H9 (cell line): Measurements from ENCODE around the gene CSTA. TPM values are rescaled to one million over a fixed set of nuclear protein-coding genes. Genes with fewer than 3 reads are reported as not detected.

Source experiments
- DNase-seq: peaks from one replicate; pipeline ENCODE4 v3.0.0-alpha.2; 2017
- H2AFZ ChIP-seq: one replicate; pipeline ENCODE4 v1.6.1; 2013; ENCODE audit warnings: mild to moderate bottlenecking, low read length, control low read depth, moderate library complexity
- H2AK5ac ChIP-seq: 2 replicates; pipeline ENCODE4 v1.6.1; 2013; ENCODE audit warnings: low read length, control low read depth, mixed read lengths; ENCODE audit not compliant: insufficient read length
- H2BK120ac ChIP-seq: one replicate; pipeline ENCODE4 v1.6.1; 2013; ENCODE audit warnings: low read depth, mild to moderate bottlenecking, low read length, control low read depth, inconsistent platforms; ENCODE audit not compliant: poor library complexity, severe bottlenecking
- H2BK12ac ChIP-seq: 2 replicates; pipeline ENCODE4 v1.6.1; 2013; ENCODE audit warnings: low read length, control low read depth, mixed read lengths, low read depth; ENCODE audit not compliant: insufficient read length
- H2BK15ac ChIP-seq: 2 replicates; pipeline ENCODE4 v1.6.1; 2013; ENCODE audit warnings: low read depth, low read length, control low read depth
- H2BK20ac ChIP-seq: one replicate; pipeline ENCODE4 v1.6.1; 2013; ENCODE audit warnings: low read depth, mild to moderate bottlenecking, low read length, control low read depth, inconsistent platforms; ENCODE audit not compliant: poor library complexity, severe bottlenecking
- H2BK5ac ChIP-seq: 2 replicates; pipeline ENCODE4 v1.6.1; 2013; ENCODE audit warnings: low read length, control low read depth, mixed read lengths; ENCODE audit not compliant: insufficient read length
- H3K14ac ChIP-seq: 2 replicates; pipeline ENCODE4 v1.6.1; 2013; ENCODE audit warnings: low read length, control low read depth; ENCODE audit not compliant: insufficient read depth
- H3K18ac ChIP-seq: 2 replicates; pipeline ENCODE4 v1.6.1; 2013; ENCODE audit warnings: low read depth, mild to moderate bottlenecking, mixed read lengths, low read length, control low read depth; ENCODE audit not compliant: insufficient read length
- H3K23ac ChIP-seq: 2 replicates; pipeline ENCODE4 v1.6.1; 2013; ENCODE audit warnings: low read length, control low read depth, mixed read lengths, low read depth; ENCODE audit not compliant: insufficient read length
- H3K23me2 ChIP-seq: 2 replicates; pipeline ENCODE4 v1.6.1; 2013; ENCODE audit warnings: low read depth, mild to moderate bottlenecking, mixed read lengths, low read length, control low read depth; ENCODE audit not compliant: insufficient read length, poor library complexity, severe bottlenecking
- H3K27ac ChIP-seq: 2 replicates; pipeline ENCODE4 v1.5.1; 2013; ENCODE audit warnings: low read length, control low read depth, mixed read lengths, low read depth; ENCODE audit not compliant: insufficient read length
- H3K27me3 ChIP-seq: 2 replicates; pipeline ENCODE4 v1.6.1; 2013; ENCODE audit warnings: low read length, control low read depth, inconsistent platforms; ENCODE audit not compliant: insufficient read depth
- H3K4ac ChIP-seq: 2 replicates; pipeline ENCODE4 v1.6.1; 2013; ENCODE audit warnings: low read depth, mild to moderate bottlenecking, control low read depth, inconsistent platforms, low read length, moderate library complexity
- H3K4me1 ChIP-seq: 2 replicates; pipeline ENCODE4 v1.6.1; 2013; ENCODE audit warnings: low read length, control low read depth, inconsistent platforms; ENCODE audit not compliant: insufficient read depth
- H3K4me2 ChIP-seq: 2 replicates; pipeline ENCODE4 v1.6.1; 2013; ENCODE audit warnings: low read length, control low read depth, mixed read lengths; ENCODE audit not compliant: insufficient read length, insufficient read depth
- H3K56ac ChIP-seq: 2 replicates; pipeline ENCODE4 v1.6.1; 2013; ENCODE audit warnings: low read depth, mild to moderate bottlenecking, mixed read lengths, low read length, control low read depth; ENCODE audit not compliant: insufficient read length
- H3K79me1 ChIP-seq: 2 replicates; pipeline ENCODE4 v1.6.1; 2013; ENCODE audit warnings: low read depth, mild to moderate bottlenecking, moderate library complexity, low read length, control low read depth, inconsistent platforms; ENCODE audit not compliant: insufficient read depth, poor library complexity, severe bottlenecking
- H3K79me2 ChIP-seq: 2 replicates; pipeline ENCODE4 v1.6.1; 2013; ENCODE audit warnings: low read length, control low read depth, inconsistent platforms; ENCODE audit not compliant: insufficient read depth
- H3K9ac ChIP-seq: 2 replicates; pipeline ENCODE4 v1.6.1; 2013; ENCODE audit warnings: low read length, control low read depth, mixed read lengths; ENCODE audit not compliant: insufficient read length; ENCODE audit errors: extremely low read depth
- H3K9me3 ChIP-seq: one replicate; pipeline ENCODE4 v1.6.1; 2013; ENCODE audit warnings: low read depth, low read length, inconsistent platforms; ENCODE audit not compliant: control insufficient read depth
- H3T11ph ChIP-seq: one replicate; pipeline ENCODE4 v1.6.1; 2013; ENCODE audit warnings: mild to moderate bottlenecking, low read length, control low read depth, inconsistent platforms
- H4K20me1 ChIP-seq: one replicate; pipeline ENCODE4 v1.6.1; 2013; ENCODE audit not compliant: control insufficient read depth, insufficient read length, insufficient read depth
- H4K5ac ChIP-seq: 2 replicates; pipeline ENCODE4 v1.6.1; 2013; ENCODE audit warnings: low read depth, mild to moderate bottlenecking, mixed read lengths, low read length, control low read depth; ENCODE audit not compliant: insufficient read length
- H4K8ac ChIP-seq: replicated peaks from 2 replicates; pipeline ENCODE4 v1.6.1; 2013; ENCODE audit warnings: low read length, control low read depth, mixed read lengths, low read depth; ENCODE audit not compliant: insufficient read length
- H4K91ac ChIP-seq: 2 replicates; pipeline ENCODE4 v1.6.1; 2013; ENCODE audit warnings: low read depth, mild to moderate bottlenecking, moderate library complexity, mixed read lengths, low read length, control low read depth; ENCODE audit not compliant: insufficient read length
- H3K27ac Mint-ChIP-seq, 3 experiments: 2 replicates in 2 of 3; 3 replicates in 1 of 3; pipeline ENCODE4 v1.8.0; 2020 to 2021; ENCODE audit warnings: mixed read lengths in 3 of 3, mild to moderate bottlenecking in 1 of 3, moderate library complexity in 1 of 3
- H3K27me3 Mint-ChIP-seq: 2 replicates; pipeline ENCODE4 v1.8.0; 2021; ENCODE audit warnings: low read depth, mild to moderate bottlenecking, moderate library complexity, mixed read lengths
- H3K36me3 Mint-ChIP-seq, 3 experiments: 2 replicates in 2 of 3; 3 replicates in 1 of 3; pipeline ENCODE4 v1.8.0; 2020 to 2021; ENCODE audit warnings: low read depth in 3 of 3, mixed read lengths in 3 of 3; ENCODE audit not compliant: insufficient read depth in 1 of 3
- H3K4me1 Mint-ChIP-seq, 2 experiments: 2 replicates each; pipeline ENCODE4 v1.8.0; 2020; ENCODE audit warnings: mixed read lengths in 2 of 2
- H3K4me3 Mint-ChIP-seq, 2 experiments: 2 replicates in 1 of 2; 3 replicates in 1 of 2; pipeline ENCODE4 v1.8.0; 2020 to 2021; ENCODE audit warnings: mild to moderate bottlenecking in 2 of 2, mixed read lengths in 2 of 2, moderate library complexity in 1 of 2
- H3K9me3 Mint-ChIP-seq, 2 experiments: 2 replicates in 1 of 2; 3 replicates in 1 of 2; pipeline ENCODE4 v1.8.0; 2020; ENCODE audit warnings: mild to moderate bottlenecking in 2 of 2, mixed read lengths in 2 of 2, moderate library complexity in 1 of 2
- total RNA-seq: library from RNA; stranded (reverse); gene quantifications from 2 replicates; pipeline ENCODE4 v1.2.1, GENCODE V29; 2021
- TF ChIP-seq, protein P1 (sequence below): fragments of 200-600 bp; sonication (generic); conservative IDR thresholded peaks from 3 replicates; pipeline ENCODE4 v1.8.0; 2021; ENCODE audit warnings: antibody characterized with exemption, mild to moderate bottlenecking

CSTA gene
- total RNA-seq, 1 experiment from 2014 or later, result not detected

DNA sequence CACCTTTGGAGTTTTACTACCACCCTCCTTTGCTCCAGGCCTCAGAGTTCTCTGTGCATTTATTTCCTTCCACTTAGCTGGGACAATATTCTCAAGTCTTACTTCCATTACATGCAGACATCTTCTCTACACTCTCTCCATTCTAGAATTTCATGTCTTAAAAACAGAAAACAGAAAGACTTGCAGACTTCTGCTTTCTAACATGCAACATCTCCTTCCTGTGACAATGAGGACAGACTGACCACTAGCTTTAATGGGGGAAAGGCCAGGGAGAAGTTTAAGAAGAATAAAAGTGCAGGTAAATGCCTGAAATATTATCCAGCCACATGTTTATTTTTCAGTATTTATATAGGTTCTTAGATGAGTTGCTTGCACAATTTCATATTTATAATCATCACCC is 17.1 kb upstream of the CSTA start:
- H3K56ac ChIP-seq, result no peak overlapping the region
- H4K20me1 ChIP-seq, result no peaks in the 10 kb centered on the region
- H3K4me2 ChIP-seq, result no peak overlapping the region
- no peak overlapping the region for H2BK5ac ChIP-seq
- H3K23ac ChIP-seq, result no peak overlapping the region
- no peak overlapping the region for H2AFZ ChIP-seq
- no peak overlapping the region for H3K18ac ChIP-seq
- no peaks in the 10 kb centered on the region for H3K79me2 ChIP-seq
- no peak overlapping the region for H4K8ac ChIP-seq
- no peak overlapping the region for H3K14ac ChIP-seq
- no peak overlapping the region for H3T11ph ChIP-seq
- no peak overlapping the region for H2BK15ac ChIP-seq
- no peak overlapping the region for H2BK120ac ChIP-seq
- H3K4me1 ChIP-seq, result no peaks in the 10 kb centered on the region
- H4K91ac ChIP-seq, result no peak overlapping the region
- no peak overlapping the region for H3K4ac ChIP-seq
- H3K27me3 Mint-ChIP-seq, result peaks cover 2% of the 10 kb centered on the region; the same call in 1 of the 2 replicates
- H3K23me2 ChIP-seq, result no peaks in the 10 kb centered on the region
- H4K5ac ChIP-seq, result no peak overlapping the region
- H3K9ac ChIP-seq, result no peak overlapping the region
- no peaks in the 10 kb centered on the region; a peak in 1 of 7 replicates for H3K36me3 Mint-ChIP-seq
- no peaks in the 10 kb centered on the region for H3K79me1 ChIP-seq
- H3K27ac Mint-ChIP-seq, result no peak overlapping the region
- TF ChIP-seq, protein P1, sequence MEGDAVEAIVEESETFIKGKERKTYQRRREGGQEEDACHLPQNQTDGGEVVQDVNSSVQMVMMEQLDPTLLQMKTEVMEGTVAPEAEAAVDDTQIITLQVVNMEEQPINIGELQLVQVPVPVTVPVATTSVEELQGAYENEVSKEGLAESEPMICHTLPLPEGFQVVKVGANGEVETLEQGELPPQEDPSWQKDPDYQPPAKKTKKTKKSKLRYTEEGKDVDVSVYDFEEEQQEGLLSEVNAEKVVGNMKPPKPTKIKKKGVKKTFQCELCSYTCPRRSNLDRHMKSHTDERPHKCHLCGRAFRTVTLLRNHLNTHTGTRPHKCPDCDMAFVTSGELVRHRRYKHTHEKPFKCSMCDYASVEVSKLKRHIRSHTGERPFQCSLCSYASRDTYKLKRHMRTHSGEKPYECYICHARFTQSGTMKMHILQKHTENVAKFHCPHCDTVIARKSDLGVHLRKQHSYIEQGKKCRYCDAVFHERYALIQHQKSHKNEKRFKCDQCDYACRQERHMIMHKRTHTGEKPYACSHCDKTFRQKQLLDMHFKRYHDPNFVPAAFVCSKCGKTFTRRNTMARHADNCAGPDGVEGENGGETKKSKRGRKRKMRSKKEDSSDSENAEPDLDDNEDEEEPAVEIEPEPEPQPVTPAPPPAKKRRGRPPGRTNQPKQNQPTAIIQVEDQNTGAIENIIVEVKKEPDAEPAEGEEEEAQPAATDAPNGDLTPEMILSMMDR, result no peak
- H3K9me3 Mint-ChIP-seq, result no peaks in the 10 kb centered on the region
- no peaks in the 10 kb centered on the region for H3K4me1 Mint-ChIP-seq
- H3K27ac ChIP-seq, result no peak overlapping the region
- no peak for DNase-seq
- no peaks in the 10 kb centered on the region for H3K27me3 ChIP-seq
- H2AK5ac ChIP-seq, result no peak overlapping the region
- no peak overlapping the region for H2BK20ac ChIP-seq
- no peaks in the 10 kb centered on the region for H3K9me3 ChIP-seq
- no peak overlapping the region for H3K4me3 Mint-ChIP-seq
- no peak overlapping the region for H2BK12ac ChIP-seq
